Epithelial cell of proximal tubule (primary cell): ENCODE data around the gene NAP1L5. TPM values are rescaled to one million over a fixed set of nuclear protein-coding genes. Genes with fewer than 3 reads are reported as not detected.

ENCODE experiments used
- DNase-seq: peaks from one replicate; pipeline ENCODE4 v3.0.0-alpha.2; 2011; ENCODE audit warnings: low read depth
- H3K4me3 ChIP-seq: 2 replicates; pipeline ENCODE4 v1.5.1; 2011; ENCODE audit warnings: low read depth, mild to moderate bottlenecking, low read length
- CTCF ChIP-seq: conservative IDR thresholded peaks from 2 replicates; pipeline ENCODE4 v1.5.1; 2012; ENCODE audit warnings: low read depth, mild to moderate bottlenecking, low read length
- total RNA-seq: library from RNA; depleted of rRNA; stranded (reverse); fragments of >200 nt; gene quantifications from 2 replicates; pipeline ENCODE4 v1.2.3, GENCODE V29; 2015

NAP1L5 gene
- total RNA-seq, 1 donor from 2014 or later: 1.4 TPM

DNA sequence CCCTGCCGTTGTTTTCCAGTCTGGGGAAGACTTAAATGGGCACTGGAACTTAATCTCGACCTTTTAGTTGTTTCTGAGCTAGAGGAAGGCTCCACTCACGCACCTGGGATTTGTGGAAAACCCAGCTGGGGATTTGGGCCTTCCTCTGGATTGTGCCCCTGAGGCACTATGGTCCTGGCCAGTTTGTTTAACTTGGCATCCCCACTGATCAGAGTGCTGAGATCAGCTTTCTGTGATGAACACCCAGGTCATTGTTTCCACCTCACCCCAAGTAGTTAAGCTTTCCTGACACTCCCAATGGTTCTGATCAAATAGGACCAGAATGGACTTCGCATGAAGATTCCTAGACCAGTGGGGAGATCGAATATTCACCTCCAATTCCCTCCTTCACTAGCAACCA, 20.5 kb upstream of the NAP1L5 start:
- no peak for TF ChIP-seq CTCF
- no peak overlapping the region for H3K4me3 ChIP-seq
- DNase-seq: no peak

GRCh38 chr4:88713782-88714181, 16.2 kb upstream of the NAP1L5 start:
- no peak for TF ChIP-seq CTCF
- H3K4me3 ChIP-seq: no peak overlapping the region
- no peak for DNase-seq

GRCh38 chr4:88709989-88710388, 12.4 kb upstream of the NAP1L5 start:
- DNase-seq: no peak
- TF ChIP-seq CTCF: no peak
- no peak overlapping the region for H3K4me3 ChIP-seq

GRCh38 chr4:88706574-88706973, 8.9 kb upstream of the NAP1L5 start:
- TF ChIP-seq CTCF: peak; percentile 73
- H3K4me3 ChIP-seq: no peak overlapping the region
- DNase-seq: no peak

- H3K4me3 ChIP-seq: no peak overlapping the region
- peak; percentile 40 for DNase-seq
- no peak for TF ChIP-seq CTCF
These were observed 8.3 kb upstream of the NAP1L5 start for GRCh38 chr4:88705805-88706492.

GRCh38 chr4:88705223-88705622, 7.6 kb upstream of the NAP1L5 start:
- DNase-seq: no peak
- no peak for TF ChIP-seq CTCF
- H3K4me3 ChIP-seq: no peak overlapping the region

DNA sequence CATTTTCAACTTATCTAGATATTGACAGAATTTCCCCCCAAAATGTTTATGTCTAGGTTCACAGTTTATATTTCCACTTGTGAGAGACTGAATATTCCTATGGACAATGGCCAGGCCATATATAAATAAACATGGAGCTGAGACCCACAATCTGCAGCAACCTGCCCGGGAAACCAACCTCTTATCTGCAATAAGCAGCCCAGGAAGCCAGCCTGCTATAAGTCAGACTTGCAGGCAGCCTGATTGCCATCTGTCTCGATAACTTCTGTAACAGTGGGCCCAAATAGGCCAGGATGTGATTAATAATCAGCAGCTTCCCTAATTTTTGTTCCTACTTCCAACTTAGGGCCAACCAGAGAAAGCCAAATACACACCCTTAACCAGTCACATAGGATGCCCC, 5.2 kb upstream of the NAP1L5 start:
- H3K4me3 ChIP-seq: no peak overlapping the region
- no peak for DNase-seq
- TF ChIP-seq CTCF: no peak
